Vagina (tissue), 2 donors: ENCODE results near the gene RFFL. TPM values are rescaled to one million over a fixed set of nuclear protein-coding genes. Genes with fewer than 3 reads are reported as not detected.
A peak's percentile ranks its signal among the peaks of the same experiment; 100 is the strongest.

Source experiments
- DNase-seq, 2 donors: peaks; one replicate each; pipeline ENCODE4 v3.0.0-alpha.2; 2017; ENCODE audit errors: extremely low spot score in 2 of 2
- H3K27ac ChIP-seq: fragments of 200-600 bp; sonication (generic); one replicate; pipeline ENCODE4 v1.5.1; 2019
- H3K27me3 ChIP-seq: fragments of 200-600 bp; sonication (generic); one replicate; pipeline ENCODE4 v1.5.1; 2019
- H3K36me3 ChIP-seq, 2 donors: fragments of 200-600 bp; sonication (generic); one replicate each; pipeline ENCODE4 v1.5.1; 2017 to 2019
- H3K4me1 ChIP-seq: fragments of 200-600 bp; sonication (generic); one replicate; pipeline ENCODE4 v1.5.1; 2019
- H3K4me3 ChIP-seq, 2 donors: fragments of 200-600 bp; sonication (generic); 1 replicate in 1 of 2; 2 replicates in 1 of 2; pipeline ENCODE4 v1.5.1; 2016 to 2019
- H3K9me3 ChIP-seq: fragments of 200-600 bp; sonication (generic); one replicate; pipeline ENCODE4 v1.5.1; 2019
- POLR2A ChIP-seq, 2 donors: fragments of 450-650 bp; IDR thresholded peaks; one replicate each; pipeline ENCODE4 v1.6.1; 2017; ENCODE audit warnings: antibody characterized with exemption in 2 of 2, mild to moderate bottlenecking in 2 of 2, moderate library complexity in 2 of 2
- POLR2AphosphoS5 ChIP-seq, 2 donors: sonication (generic); formaldehyde crosslinking; IDR thresholded peaks; one replicate each; pipeline ENCODE4 v1.9.0; 2017; ENCODE audit warnings: antibody characterized with exemption in 2 of 2, mild to moderate bottlenecking in 2 of 2, low read depth in 1 of 2; ENCODE audit not compliant: insufficient read depth in 1 of 2
- intact Hi-C: fragments of 100-400 bp; cut with DNase I; formaldehyde crosslinking; loops from one replicate; pipeline ENCODE4 v1.15.1; 2023
- total RNA-seq: library from RNA; depleted of rRNA; stranded (reverse); fragments of >200 nt; gene quantifications from one replicate; pipeline ENCODE4 v1.2.3, GENCODE V29; 2016
- TF ChIP-seq, protein P1 (sequence below), 3 experiments: fragments of 450-650 bp in 2 of 3; fragments of 200-600 bp in 1 of 3; sonication (generic) in 1 of 3; IDR thresholded peaks; one replicate each; pipeline ENCODE4 v1.5.1; 2017 to 2019; ENCODE audit warnings: antibody characterized with exemption in 3 of 3, mild to moderate bottlenecking in 2 of 3, moderate library complexity in 2 of 3

The RFFL gene
- total RNA-seq, 1 donor from 2014 or later, result 25.3 TPM

DNA sequence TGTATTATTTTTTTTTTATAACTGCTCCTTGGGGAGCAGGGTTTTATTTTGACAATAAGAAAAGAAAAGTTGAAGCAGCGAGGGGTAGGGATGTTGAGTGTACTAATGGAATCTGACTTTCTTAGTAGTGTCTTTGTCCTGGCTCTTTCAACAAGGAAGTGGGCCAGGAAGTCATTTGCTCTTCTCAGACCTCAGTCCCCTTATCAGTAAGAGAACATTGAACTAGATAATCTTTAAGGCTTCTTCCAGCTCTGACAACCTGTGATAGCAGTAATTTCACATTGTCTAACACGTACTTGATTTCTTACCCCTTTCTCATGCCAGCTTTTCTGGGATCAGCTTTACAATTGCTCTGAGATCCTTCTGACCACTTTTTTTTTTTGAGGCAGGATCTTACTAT, 74.9 kb downstream of the RFFL start:
- Histone ChIP-seq H3K27ac (no peak overlapping the region), H3K9me3 (no peaks in the 10 kb centered on the region), H3K27me3 (no peaks in the 10 kb centered on the region), H3K36me3 (peaks cover 0 to 52% of the 10 kb centered on the region in 2 donors), H3K4me3 (no peak overlapping the region), H3K4me1 (no peaks in the 10 kb centered on the region)
- no peak for DNase-seq
- TF ChIP-seq POLR2A (IDR thresholded peaks at IDR 0.05) (no peak), POLR2AphosphoS5 (IDR thresholded peaks at IDR 0.05; ENCODE audit: insufficient read depth in 1 of 2, low read depth in 1 of 2) (no peak)
- TF ChIP-seq, protein P1, sequence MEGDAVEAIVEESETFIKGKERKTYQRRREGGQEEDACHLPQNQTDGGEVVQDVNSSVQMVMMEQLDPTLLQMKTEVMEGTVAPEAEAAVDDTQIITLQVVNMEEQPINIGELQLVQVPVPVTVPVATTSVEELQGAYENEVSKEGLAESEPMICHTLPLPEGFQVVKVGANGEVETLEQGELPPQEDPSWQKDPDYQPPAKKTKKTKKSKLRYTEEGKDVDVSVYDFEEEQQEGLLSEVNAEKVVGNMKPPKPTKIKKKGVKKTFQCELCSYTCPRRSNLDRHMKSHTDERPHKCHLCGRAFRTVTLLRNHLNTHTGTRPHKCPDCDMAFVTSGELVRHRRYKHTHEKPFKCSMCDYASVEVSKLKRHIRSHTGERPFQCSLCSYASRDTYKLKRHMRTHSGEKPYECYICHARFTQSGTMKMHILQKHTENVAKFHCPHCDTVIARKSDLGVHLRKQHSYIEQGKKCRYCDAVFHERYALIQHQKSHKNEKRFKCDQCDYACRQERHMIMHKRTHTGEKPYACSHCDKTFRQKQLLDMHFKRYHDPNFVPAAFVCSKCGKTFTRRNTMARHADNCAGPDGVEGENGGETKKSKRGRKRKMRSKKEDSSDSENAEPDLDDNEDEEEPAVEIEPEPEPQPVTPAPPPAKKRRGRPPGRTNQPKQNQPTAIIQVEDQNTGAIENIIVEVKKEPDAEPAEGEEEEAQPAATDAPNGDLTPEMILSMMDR (IDR thresholded peaks at IDR 0.05), result no peak
- intact Hi-C loops, result no loop called here

DNA sequence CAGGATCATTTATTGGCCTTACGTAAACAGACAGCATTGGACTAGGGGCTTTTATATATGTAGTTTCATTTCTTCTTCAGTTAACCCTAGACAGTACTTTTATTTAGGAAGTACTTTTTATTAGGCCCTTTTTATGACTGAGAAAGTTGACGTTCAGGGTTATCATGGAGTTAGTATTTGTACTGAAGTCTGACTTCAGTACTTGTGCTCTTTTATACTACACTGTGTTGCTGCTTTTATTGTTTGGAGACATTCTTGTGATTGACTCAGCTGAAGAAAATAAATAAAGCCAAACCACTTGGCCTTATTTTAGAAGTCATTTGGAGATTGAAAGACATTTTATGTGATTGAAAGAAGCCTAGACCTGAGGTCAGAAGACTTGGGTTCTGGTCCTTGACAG, 76.3 kb downstream of the RFFL start:
- Histone ChIP-seq H3K36me3 (peaks cover 0 to 41% of the 10 kb centered on the region in 2 donors), H3K4me3 (no peak overlapping the region), H3K27me3 (no peaks in the 10 kb centered on the region), H3K9me3 (no peaks in the 10 kb centered on the region), H3K27ac (no peak overlapping the region), H3K4me1 (peaks cover 12% of the 10 kb centered on the region)
- DNase-seq, result no peak
- intact Hi-C loops, result no loop called here
- TF ChIP-seq POLR2A (IDR thresholded peaks at IDR 0.05) (no peak), POLR2AphosphoS5 (IDR thresholded peaks at IDR 0.05; ENCODE audit: insufficient read depth in 1 of 2, low read depth in 1 of 2) (no peak)
- TF ChIP-seq, protein P1 (IDR thresholded peaks at IDR 0.05), result no peak

DNA sequence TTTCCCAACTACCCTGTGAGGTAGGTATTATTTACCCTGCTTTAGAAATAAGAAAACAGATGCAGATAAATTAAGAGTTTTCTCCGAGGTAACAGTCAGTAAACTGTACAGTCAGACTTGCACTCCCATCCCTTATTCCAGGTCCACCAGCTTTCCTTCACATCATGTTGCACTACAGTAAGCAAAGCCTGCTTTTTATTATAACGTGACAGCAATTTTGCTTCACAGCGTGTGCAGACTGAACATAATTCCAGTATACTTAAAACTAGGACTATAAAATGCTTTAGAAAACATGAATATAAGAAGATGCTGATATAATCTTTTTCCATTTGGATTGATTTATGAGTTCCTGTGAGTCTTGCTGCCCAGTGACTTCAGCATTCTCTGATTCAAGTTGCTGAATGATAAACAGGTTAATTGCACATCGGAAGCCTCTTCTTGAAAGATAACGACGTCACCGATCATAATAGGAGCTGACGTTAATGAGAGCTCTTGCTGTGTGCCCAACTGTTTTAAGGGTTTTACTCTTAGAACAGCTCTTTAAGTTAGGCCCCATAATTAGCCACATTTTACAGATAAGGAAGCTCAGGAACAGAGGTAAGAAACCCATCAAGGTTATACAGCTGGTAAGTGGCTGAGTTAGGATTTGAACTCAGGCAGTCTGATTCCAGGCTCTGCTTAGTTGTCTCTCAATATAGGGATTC, 81.8 kb downstream of the RFFL start:
- peak overlapping the region; percentile 98 for H3K27ac ChIP-seq
- peak overlapping the region; percentile 85 to 95 for H3K4me3 ChIP-seq
- H3K36me3 ChIP-seq, result peaks cover 0 to 10% of the 10 kb centered on the region in 2 donors
- no peaks in the 10 kb centered on the region for H3K27me3 ChIP-seq
- peaks cover 33% of the 10 kb centered on the region for H3K4me1 ChIP-seq
- TF ChIP-seq, protein P1 (IDR thresholded peaks at IDR 0.05), result no peak
- TF ChIP-seq POLR2AphosphoS5 (IDR thresholded peaks at IDR 0.05; ENCODE audit: insufficient read depth in 1 of 2, low read depth in 1 of 2), result no peak
- no peak for TF ChIP-seq POLR2A (IDR thresholded peaks at IDR 0.05)
- no peaks in the 10 kb centered on the region for H3K9me3 ChIP-seq
- no peak for DNase-seq
- intact Hi-C loops, result no loop called here

DNA sequence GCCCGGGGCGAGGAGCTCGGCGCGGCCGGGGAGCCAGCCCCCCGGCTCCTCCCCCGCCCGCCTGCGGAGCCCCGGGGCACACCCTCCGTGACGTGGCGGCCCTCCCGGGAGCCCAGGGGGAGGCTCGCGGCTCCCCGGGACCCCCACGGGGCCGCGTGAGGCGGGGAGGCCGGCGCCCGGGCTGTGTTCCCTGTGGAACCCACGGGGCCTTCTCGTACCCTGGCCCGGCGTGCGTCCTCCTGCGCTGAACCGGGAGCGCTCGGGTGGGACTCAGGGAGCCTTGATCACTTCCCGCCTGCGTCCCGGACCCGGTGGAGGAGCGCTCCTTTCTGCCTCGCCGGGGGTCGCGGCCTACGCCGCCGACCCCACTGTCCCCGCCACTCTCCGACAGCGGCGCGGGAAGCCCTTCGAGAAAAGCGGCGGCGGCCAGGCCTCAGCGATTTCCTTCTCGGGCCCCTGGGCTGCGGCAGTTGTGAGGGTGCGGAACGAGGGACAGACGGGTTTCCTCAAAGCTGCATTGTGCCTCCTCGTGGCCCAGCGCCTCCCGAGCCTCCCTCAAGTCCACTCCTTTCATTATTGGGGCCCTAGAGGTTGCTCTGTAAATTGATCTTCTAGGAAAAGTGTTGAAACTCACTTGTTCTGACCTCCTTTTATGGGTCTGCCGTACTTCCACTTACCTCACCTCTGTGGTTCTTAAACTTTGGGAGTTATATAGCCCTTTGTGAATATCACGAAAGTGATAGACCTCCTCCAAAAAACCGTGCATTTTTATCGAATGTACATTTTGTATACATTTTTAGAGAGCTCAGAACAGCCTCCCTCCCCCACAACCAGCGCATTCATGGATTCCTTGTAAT, 82.6 kb downstream of the RFFL start:
- Histone ChIP-seq H3K36me3 (peaks cover 0 to 3% of the 10 kb centered on the region in 2 donors), H3K27ac (peak overlapping the region; percentile 98), H3K4me3 (peak overlapping the region; percentile 85 to 95), H3K4me1 (peaks cover 33% of the 10 kb centered on the region), H3K27me3 (no peaks in the 10 kb centered on the region), H3K9me3 (no peaks in the 10 kb centered on the region)
- DNase-seq, result no peak
- intact Hi-C loops, result no loop called here
- TF ChIP-seq POLR2A (IDR thresholded peaks at IDR 0.05) (peak in 1 of 2 donors; percentile 2), POLR2AphosphoS5 (IDR thresholded peaks at IDR 0.05; ENCODE audit: insufficient read depth in 1 of 2, low read depth in 1 of 2) (peak in 1 of 2 donors; percentile 66)
- TF ChIP-seq, protein P1 (IDR thresholded peaks at IDR 0.05), result no peak
